ENCODE results near the gene OR5D18. TPM values are rescaled to one million over a fixed set of nuclear protein-coding genes. Genes with fewer than 3 reads are reported as not detected.

OR5D18 gene
- total and polyA plus RNA-seq, 2 experiments from 2014 or later, result not detected

DNA sequence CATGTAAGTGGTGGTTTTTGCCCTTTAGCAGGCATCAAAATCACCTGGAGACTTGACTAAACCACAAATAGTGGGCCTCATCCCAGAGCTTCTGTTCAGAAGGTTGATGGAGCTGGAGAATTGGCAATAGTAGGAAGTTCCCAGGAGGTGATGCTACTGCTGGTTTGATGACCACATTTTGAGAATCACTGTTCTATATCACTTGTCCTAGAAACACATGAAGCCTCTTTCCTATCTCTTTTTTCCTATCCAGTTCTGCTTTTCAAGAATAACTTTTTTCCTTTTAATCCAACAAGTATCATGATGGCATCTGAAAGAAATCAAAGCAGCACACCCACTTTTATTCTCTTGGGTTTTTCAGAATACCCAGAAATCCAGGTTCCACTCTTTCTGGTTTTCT, 46.3 kb upstream of the OR5D18 start, which contains the start of gene OR5D13 (continued):
- TF ChIP-seq, protein P1, sequence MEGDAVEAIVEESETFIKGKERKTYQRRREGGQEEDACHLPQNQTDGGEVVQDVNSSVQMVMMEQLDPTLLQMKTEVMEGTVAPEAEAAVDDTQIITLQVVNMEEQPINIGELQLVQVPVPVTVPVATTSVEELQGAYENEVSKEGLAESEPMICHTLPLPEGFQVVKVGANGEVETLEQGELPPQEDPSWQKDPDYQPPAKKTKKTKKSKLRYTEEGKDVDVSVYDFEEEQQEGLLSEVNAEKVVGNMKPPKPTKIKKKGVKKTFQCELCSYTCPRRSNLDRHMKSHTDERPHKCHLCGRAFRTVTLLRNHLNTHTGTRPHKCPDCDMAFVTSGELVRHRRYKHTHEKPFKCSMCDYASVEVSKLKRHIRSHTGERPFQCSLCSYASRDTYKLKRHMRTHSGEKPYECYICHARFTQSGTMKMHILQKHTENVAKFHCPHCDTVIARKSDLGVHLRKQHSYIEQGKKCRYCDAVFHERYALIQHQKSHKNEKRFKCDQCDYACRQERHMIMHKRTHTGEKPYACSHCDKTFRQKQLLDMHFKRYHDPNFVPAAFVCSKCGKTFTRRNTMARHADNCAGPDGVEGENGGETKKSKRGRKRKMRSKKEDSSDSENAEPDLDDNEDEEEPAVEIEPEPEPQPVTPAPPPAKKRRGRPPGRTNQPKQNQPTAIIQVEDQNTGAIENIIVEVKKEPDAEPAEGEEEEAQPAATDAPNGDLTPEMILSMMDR (conservative IDR thresholded peaks at IDR 0.05; ENCODE audit: low read depth in 2 of 2), result no peak
- TF ChIP-seq NANOG (IDR thresholded peaks at IDR 0.05; ENCODE audit: borderline replicate concordance), result no peak
- no peak for TF ChIP-seq EZH2phosphoT487 (IDR thresholded peaks at IDR 0.05; ENCODE audit: unreplicated experiment)

DNA sequence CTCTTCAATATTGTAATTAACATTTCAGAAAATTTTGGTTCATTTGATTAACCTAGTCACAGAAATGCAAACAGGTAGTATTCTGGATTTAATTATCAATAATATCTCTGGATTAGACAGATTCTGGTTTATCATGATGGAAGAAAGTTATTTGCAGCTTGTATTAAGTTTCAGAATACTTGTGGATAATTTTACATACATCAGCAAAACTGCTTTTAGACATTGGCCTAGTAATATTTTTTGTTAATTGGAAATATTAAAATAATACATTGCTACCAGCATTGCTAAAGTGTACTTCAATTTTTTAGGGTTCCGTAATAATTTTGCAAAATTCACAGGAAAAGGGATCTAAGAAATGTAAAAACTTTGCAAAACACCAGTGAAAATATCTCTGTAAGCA, 27.8 kb upstream of the OR5D18 start:
- Mint-ChIP-seq H3K27ac (no peak overlapping the region), H3K36me3 (ENCODE audit: low read depth) (peaks cover 12% of the 10 kb centered on the region), H3K27me3 (ENCODE audit: insufficient read depth, low read depth, poor library complexity) (no peaks in the 10 kb centered on the region), H3K4me1 (no peaks in the 10 kb centered on the region), H3K9me3 (peaks cover 79% of the 10 kb centered on the region), H3K4me3 (no peak overlapping the region)
- Histone ChIP-seq H3K4me3 (no peak overlapping the region), H4K20me1 (replicated peaks; ENCODE audit: insufficient read depth) (no peaks in the 10 kb centered on the region), H3K27me3 (ENCODE audit: insufficient read depth) (no peaks in the 10 kb centered on the region), H3K36me3 (ENCODE audit: insufficient read depth) (no peaks in the 10 kb centered on the region), H3K4me2 (no peak overlapping the region), H3K4me1 (ENCODE audit: insufficient read depth) (no peaks in the 10 kb centered on the region), H3K9me2 (ENCODE audit: insufficient read depth) (no peaks in the 10 kb centered on the region), H3K79me2 (replicated peaks; ENCODE audit: insufficient read depth) (no peaks in the 10 kb centered on the region), H2AFZ (no peak overlapping the region), H3K27ac (ENCODE audit: low read depth) (no peak overlapping the region), H3F3A (replicated peaks; ENCODE audit: low read depth) (no peaks in the 10 kb centered on the region)
- no peak for TF ChIP-seq JUNB (IDR thresholded peaks at IDR 0.05; ENCODE audit: unreplicated experiment)
- DNase-seq (ENCODE audit: low spot score), result no peak
- ATAC-seq, result no peak

DNA sequence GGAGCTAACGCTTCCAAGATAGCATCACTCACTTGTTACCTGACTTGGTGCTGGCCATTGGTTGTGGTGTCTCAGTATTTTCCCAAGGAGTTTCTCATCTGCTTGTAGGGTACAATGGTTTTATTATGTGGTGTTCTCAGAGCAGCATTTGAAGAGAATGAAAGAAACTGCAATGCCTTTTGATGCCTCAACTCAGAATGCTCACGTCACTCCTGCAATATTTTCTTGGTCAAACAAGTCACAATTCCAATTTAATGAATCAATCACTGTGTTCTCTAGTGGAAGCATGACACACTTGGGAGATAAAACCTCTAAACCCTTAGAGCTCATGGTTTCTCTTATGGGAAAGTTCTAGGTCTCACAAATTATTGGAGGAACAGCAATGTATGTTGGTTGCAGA, 26.1 kb upstream of the OR5D18 start:
- peaks cover 5% of the 10 kb centered on the region for H3K36me3 Mint-ChIP-seq (ENCODE audit: low read depth)
- Histone ChIP-seq H3K4me3 (no peak overlapping the region), H3K4me2 (no peak overlapping the region), H4K20me1 (replicated peaks; ENCODE audit: insufficient read depth) (no peaks in the 10 kb centered on the region), H3K27me3 (ENCODE audit: insufficient read depth) (no peaks in the 10 kb centered on the region), H3K27ac (ENCODE audit: low read depth) (no peak overlapping the region), H3K36me3 (ENCODE audit: insufficient read depth) (no peaks in the 10 kb centered on the region), H3K9me2 (ENCODE audit: insufficient read depth) (no peaks in the 10 kb centered on the region), H3F3A (replicated peaks; ENCODE audit: low read depth) (no peaks in the 10 kb centered on the region), H3K79me2 (replicated peaks; ENCODE audit: insufficient read depth) (no peaks in the 10 kb centered on the region), H2AFZ (no peak overlapping the region), H3K4me1 (ENCODE audit: insufficient read depth) (no peaks in the 10 kb centered on the region)
- H3K27me3 Mint-ChIP-seq (ENCODE audit: insufficient read depth, low read depth, poor library complexity), result peaks cover 2% of the 10 kb centered on the region
- no peak for ATAC-seq
- peaks cover 76% of the 10 kb centered on the region for H3K9me3 Mint-ChIP-seq
- no peak overlapping the region for H3K27ac Mint-ChIP-seq
- no peak for DNase-seq (ENCODE audit: low spot score)
- no peaks in the 10 kb centered on the region for H3K4me1 Mint-ChIP-seq
- H3K4me3 Mint-ChIP-seq, result no peak overlapping the region
- TF ChIP-seq ZNF331 (CRISPR knock-in tag; IDR thresholded peaks at IDR 0.05; ENCODE audit: low read depth) (no peak), POLR2AphosphoS5 (IDR thresholded peaks at IDR 0.05; ENCODE audit: low read depth) (no peak), EZH2 (IDR thresholded peaks at IDR 0.05; ENCODE audit: low read depth, unreplicated experiment) (no peak), EZH2phosphoT487 (IDR thresholded peaks at IDR 0.05; ENCODE audit: unreplicated experiment) (no peak), ZNF114 (CRISPR knock-in tag; IDR thresholded peaks at IDR 0.05) (no peak), STAT1 (IDR thresholded peaks at IDR 0.05; ENCODE audit: unreplicated experiment) (no peak), NANOG (IDR thresholded peaks at IDR 0.05; ENCODE audit: borderline replicate concordance) (no peak), CREB1 (CRISPR knock-in tag; IDR thresholded peaks at IDR 0.05; ENCODE audit: low read depth) (no peak)
- TF ChIP-seq, protein P2, sequence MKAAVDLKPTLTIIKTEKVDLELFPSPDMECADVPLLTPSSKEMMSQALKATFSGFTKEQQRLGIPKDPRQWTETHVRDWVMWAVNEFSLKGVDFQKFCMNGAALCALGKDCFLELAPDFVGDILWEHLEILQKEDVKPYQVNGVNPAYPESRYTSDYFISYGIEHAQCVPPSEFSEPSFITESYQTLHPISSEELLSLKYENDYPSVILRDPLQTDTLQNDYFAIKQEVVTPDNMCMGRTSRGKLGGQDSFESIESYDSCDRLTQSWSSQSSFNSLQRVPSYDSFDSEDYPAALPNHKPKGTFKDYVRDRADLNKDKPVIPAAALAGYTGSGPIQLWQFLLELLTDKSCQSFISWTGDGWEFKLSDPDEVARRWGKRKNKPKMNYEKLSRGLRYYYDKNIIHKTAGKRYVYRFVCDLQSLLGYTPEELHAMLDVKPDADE (IDR thresholded peaks at IDR 0.05), result no peak
- TF ChIP-seq, protein P3, sequence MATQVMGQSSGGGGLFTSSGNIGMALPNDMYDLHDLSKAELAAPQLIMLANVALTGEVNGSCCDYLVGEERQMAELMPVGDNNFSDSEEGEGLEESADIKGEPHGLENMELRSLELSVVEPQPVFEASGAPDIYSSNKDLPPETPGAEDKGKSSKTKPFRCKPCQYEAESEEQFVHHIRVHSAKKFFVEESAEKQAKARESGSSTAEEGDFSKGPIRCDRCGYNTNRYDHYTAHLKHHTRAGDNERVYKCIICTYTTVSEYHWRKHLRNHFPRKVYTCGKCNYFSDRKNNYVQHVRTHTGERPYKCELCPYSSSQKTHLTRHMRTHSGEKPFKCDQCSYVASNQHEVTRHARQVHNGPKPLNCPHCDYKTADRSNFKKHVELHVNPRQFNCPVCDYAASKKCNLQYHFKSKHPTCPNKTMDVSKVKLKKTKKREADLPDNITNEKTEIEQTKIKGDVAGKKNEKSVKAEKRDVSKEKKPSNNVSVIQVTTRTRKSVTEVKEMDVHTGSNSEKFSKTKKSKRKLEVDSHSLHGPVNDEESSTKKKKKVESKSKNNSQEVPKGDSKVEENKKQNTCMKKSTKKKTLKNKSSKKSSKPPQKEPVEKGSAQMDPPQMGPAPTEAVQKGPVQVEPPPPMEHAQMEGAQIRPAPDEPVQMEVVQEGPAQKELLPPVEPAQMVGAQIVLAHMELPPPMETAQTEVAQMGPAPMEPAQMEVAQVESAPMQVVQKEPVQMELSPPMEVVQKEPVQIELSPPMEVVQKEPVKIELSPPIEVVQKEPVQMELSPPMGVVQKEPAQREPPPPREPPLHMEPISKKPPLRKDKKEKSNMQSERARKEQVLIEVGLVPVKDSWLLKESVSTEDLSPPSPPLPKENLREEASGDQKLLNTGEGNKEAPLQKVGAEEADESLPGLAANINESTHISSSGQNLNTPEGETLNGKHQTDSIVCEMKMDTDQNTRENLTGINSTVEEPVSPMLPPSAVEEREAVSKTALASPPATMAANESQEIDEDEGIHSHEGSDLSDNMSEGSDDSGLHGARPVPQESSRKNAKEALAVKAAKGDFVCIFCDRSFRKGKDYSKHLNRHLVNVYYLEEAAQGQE (IDR thresholded peaks at IDR 0.05; ENCODE audit: unreplicated experiment), result no peak

All from GM23338 (cell line).